GM19193 (cell line): ENCODE measurements around the gene PHF8.

Source experiments
- POLR2A ChIP-seq: IDR thresholded peaks from 4 replicates; pipeline ENCODE4 v1.6.1; 2011; ENCODE audit not compliant: insufficient read depth, insufficient read length; ENCODE audit errors: extremely low read depth

Gene PHF8

GRCh38 chrX:54043056-54043455, 1.2 kb downstream of the PHF8 start:
- no peak for TF ChIP-seq POLR2A

GRCh38 chrX:54042609-54043021, 1.7 kb downstream of the PHF8 start:
- peak; percentile 29 for TF ChIP-seq POLR2A

- TF ChIP-seq POLR2A, result no peak
These were observed 13.9 kb downstream of the PHF8 start for GRCh38 chrX:54030329-54030728.

DNA sequence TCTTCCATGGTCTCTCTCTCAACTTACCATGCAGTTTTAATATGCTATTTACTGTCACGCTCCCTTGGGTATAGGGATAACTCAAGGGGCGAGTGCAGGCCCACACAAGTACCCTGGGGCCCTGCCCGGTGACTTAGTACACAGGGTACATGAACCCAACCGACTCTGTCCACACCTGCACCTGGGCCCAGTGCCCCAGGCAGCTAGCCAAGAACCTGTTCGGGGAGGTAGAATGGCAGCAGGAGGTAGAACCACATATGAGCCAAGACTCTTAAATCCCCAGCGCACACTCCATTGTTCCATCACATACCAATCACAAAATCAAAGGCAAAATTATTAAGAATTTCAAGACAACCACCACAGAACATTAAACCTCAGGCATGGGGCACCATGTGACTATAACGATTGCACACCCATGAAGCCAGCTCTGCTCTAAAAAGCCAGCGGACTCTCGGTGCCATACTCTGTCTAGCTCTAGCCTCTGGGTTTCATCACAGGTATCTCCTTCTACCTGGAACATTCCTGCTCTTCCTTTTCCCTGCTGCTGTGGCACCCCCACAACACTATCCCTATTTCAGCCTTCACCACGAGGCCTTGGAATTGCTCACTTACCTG, 14.6 kb downstream of the PHF8 start:
- no peak for TF ChIP-seq POLR2A

- TF ChIP-seq POLR2A, result no peak
These were observed 19.9 kb downstream of the PHF8 start for GRCh38 chrX:54024350-54024749.

DNA sequence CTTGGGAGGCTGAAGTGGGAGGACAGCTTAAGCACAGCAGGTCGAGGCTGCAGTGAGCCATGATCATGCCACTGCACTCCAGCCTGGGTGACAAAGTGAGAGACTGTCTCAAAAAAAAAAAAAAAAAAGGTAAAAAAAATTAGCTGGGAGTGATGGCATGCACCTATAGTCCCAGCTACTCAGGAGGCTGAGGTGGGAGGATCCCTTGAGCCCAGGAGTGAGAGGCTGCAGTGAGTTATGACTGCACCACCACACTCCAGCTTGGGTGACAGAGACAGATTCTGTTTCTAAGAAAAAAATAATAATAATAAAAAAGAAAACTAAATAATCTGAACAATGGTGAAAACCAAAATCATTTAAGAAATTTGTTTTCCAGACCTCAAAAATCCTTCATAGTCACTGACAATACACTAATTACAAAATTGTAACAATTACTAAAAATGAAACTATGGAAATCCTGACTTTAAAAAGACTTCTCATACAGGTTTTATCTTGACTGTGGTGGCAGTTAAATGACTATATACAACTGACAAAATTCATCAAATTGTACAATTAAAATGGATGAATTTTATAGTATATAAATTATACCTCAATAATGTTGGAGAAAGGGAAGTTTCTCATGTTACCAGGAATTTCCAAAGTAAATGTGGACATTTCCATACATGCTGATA, 31.3 kb downstream of the PHF8 start:
- no peak for TF ChIP-seq POLR2A

DNA sequence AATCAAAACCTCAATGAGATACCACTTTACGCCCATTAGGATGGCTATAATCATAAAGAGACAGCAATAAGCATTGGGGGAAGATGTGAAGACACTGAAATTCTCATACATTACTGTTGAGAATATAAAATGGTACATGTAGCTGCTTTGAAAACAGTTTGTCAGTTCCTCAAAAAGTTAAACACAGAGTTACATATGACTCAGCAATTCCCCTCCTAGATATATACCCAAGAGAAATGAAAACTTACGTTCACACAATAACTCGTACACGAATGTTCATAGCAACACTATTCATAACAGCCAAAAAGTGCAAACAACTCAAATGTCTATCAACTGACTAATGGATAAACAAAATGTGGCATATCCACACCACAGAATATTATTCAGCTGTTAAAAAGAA, 36.6 kb downstream of the PHF8 start:
- no peak for TF ChIP-seq POLR2A

GRCh38 chrX:53997724-53998123, 46.5 kb downstream of the PHF8 start:
- no peak for TF ChIP-seq POLR2A

- TF ChIP-seq POLR2A, result no peak
These were observed 51.7 kb downstream of the PHF8 start for GRCh38 chrX:53992589-53992988.

DNA sequence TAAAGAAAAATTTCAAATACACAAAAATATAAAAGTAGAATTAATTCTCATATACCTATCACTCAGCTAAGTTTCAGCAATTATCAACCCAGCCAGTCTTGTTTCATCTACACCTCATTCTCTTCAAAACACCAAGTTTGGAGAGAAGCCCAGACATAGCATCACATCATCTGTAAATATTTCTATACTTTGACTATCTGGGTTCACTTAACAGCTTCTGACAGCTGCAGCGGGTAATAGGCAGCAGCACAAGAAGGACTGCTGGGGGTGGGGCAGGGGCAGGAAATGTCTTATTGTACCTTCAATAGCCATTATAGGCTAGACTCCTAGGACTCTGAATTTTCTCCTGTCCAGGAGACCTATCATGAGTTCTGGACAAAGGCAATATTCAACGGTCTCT, 54.1 kb downstream of the PHF8 start:
- TF ChIP-seq POLR2A, result no peak

DNA sequence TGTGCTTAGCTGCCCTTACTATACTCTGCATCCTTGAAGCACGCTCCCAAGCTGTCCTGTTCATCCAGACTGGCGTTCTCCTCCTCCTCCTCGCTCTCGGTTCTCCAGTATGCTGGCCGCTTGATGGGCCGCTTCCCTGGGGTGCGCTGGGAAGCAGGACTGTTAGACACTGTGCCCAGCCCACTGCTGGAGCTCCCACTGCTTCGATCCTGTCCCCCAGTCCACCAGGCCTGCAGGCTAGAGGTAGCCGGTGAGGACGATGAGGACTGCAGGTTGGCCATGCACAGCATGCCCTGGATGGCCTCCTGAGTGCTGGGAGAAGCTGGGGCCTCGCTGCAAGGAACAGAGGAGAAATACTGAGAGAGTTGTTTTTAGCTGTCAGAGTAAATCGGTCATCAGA, 59.4 kb downstream of the PHF8 start:
- TF ChIP-seq POLR2A, result no peak

- no peak for TF ChIP-seq POLR2A
These were observed 69.7 kb downstream of the PHF8 start for GRCh38 chrX:53974529-53974928.

DNA sequence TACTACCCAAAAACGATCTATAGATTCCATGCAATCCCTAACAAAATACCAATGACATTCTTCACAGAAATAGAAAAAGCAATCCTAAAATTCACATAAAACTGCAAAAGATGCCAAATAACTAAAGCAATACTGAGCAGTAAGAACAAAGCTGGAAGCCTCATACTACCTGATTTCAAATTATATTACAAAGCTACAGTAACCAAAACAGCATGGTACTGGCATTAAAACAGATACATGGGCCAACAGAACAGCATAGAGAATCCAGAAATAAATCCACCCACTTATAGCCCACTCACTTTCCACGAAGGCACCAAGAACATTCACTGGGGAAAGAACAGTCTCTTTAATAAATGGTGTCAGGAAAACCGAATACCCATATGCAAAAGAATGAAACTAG, 74.7 kb downstream of the PHF8 start:
- TF ChIP-seq POLR2A, result no peak

DNA sequence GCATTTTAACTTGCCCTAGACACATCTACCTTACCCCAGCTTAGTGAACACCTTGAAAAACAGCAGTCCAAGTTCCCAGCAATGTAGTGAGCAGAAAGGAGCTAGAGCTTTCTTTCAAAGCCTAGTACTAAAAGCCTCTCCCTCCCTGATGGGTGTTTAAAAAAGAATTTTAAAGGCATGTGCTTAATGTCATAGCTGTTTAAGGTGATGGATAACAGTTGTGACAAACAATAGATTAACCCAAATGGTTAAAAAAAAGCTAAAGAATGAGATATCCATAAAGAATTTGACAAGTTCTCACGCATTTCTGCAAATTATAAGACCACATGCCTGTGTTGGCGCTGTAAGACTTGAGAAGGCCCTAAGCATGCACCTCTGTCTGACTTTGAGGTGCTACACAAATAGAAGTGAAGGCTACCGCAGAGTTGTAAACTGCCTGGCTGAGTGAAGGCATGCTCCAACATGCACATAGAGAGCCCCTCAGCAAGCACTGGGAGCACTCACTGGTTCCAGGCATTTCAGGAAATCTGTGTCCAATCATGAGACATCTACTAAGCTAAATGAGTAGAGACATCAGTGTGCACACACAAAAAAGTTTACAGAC, 94.0 kb downstream of the PHF8 start:
- TF ChIP-seq POLR2A, result no peak

GRCh38 chrX:53940180-53940579, 104.1 kb downstream of the PHF8 start:
- TF ChIP-seq POLR2A, result no peak

- TF ChIP-seq POLR2A, result no peak
These were observed 105.1 kb downstream of the PHF8 start for GRCh38 chrX:53939127-53939526.
